GM18508 (cell line): ENCODE data around the gene TSC22D4.
"Not testable (repeated sequence)": the region's sequence is repeated elsewhere in the genome, so short reads cannot be mapped to it uniquely, and the experiment has no call there.

Experiments used
- ATAC-seq: cut with Tn5 transposase; IDR thresholded peaks from one replicate; pipeline ENCODE4 v1.9.1; 2021; ENCODE audit warnings: moderate number of reproducible peaks; ENCODE audit not compliant: insufficient read depth, unreplicated experiment

Gene TSC22D4

GRCh38 chr7:100478958-100479660 lies at the start of gene TSC22D4:
Gene TSC22D4, minus strand, starts transcription at chr7:100479214. Its CDS starts 1,176 bp downstream, at chr7:100478038.
- ATAC-seq = no peak

GRCh38 chr7:100528108-100528866 lies 49.3 kb upstream of the TSC22D4 start:
- not testable (repeated sequence) for ATAC-seq

GRCh38 chr7:100523192-100523591 lies 44.2 kb upstream of the TSC22D4 start:
- not testable (repeated sequence) for ATAC-seq

DNA sequence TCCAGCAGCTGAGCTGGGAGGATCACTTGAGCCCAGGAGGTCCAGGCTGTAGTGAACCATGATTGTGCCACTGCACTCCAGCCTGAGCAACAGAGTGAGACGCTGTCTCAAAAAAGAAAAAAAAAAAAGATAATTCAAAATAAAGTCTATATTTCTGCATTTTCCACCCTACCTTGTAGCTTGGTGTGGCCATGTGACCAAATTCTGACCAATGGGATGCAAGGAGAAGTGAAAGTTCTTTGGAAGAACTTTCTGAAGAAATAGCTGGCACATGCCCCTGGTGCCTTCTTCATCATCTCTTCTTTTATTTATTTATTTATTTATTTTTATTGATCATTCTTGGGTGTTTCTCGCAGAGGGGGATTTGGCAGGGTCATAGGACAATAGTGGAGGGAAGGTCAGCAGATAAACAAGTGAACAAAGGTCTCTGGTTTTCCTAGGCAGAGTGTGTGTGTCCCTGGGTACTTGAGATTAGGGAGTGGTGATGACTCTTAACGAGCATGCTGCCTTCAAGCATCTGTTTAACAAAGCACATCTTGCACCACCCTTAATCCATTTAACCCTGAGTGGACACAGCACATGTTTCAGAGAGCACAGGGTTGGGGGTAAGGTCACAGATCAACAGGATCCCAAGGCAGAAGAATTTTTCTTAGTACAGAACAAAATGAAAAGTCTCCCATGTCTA lies 43.0 kb upstream of the TSC22D4 start:
- ATAC-seq = not testable (repeated sequence)

GRCh38 chr7:100521076-100521475 lies 42.1 kb upstream of the TSC22D4 start:
- no peak for ATAC-seq

- ATAC-seq = no peak
These were observed 41.1 kb upstream of the TSC22D4 start for GRCh38 chr7:100520138-100520537.

- ATAC-seq = no peak
These were observed 40.6 kb upstream of the TSC22D4 start for GRCh38 chr7:100519580-100519979.

DNA sequence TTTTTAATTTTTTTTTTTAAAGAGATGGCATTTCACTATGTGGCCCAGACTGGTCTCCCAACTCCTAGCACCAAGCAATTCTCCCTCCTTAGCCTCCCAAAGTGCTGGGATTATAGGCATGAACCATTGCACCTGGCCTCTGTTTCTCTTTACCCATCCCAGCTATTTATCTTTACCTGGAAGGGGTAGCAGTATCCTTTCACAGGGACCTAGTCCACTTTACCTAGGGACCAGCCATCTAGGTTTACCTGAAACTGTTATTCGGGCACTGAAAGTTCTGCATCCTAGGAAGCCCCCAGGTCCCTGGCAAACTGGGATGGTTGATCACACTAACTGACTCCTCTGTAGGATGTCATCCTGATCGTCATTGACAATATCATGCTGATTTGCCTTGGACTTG lies 38.3 kb upstream of the TSC22D4 start:
- ATAC-seq = no peak

- no peak for ATAC-seq
These were observed 37.3 kb upstream of the TSC22D4 start for GRCh38 chr7:100516135-100516812.

DNA sequence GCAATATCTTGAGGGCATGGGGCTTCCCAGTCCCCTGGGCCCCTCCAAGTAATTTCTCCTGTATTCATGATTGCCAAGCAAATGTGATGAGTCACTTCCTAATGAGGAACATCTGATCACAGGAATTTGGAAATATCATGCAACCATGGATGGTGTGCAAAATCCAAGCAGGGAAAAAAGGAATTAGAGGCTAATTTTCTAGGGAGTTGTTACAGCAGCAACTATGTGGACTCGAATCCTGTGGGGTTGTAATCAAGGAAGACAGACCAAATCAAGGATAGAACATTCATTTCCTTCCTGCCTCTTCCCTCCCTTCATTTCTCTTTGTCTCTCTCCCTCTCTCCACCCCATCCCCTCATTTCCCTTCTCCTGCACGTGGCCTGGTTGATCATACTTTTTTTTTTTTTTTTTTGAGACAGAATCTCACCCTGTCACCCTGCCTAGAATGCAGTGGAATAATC lies 36.1 kb upstream of the TSC22D4 start:
- no peak for ATAC-seq

DNA sequence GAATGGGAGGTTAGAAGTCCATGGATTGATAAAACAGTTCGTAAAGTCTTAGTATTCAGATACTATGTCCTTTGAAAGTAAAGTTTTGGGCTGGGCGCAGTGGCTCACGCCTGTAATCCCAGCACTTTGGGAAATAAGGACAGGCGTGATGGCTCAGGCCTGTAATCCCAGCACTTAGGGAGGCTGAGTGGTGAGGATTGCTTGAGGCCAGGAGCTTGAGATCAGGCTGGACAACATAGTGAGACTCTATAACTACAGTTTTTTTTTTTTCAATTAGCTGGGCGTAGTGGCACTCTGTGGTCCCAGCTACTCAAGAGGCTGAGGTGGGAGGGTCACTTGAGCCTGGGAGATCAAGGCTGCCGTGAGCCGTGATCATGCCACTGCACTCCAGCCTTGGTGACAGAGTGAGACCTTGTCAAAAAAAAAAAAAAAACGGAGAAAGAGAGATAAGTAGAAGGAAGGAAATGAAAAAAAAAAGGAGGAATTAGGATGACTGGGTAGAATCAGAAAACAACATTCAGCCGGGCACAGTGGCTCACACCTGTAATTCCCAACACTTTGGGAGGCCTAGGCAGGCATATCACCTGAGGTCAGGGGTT lies 34.3 kb upstream of the TSC22D4 start:
- ATAC-seq = no peak

DNA sequence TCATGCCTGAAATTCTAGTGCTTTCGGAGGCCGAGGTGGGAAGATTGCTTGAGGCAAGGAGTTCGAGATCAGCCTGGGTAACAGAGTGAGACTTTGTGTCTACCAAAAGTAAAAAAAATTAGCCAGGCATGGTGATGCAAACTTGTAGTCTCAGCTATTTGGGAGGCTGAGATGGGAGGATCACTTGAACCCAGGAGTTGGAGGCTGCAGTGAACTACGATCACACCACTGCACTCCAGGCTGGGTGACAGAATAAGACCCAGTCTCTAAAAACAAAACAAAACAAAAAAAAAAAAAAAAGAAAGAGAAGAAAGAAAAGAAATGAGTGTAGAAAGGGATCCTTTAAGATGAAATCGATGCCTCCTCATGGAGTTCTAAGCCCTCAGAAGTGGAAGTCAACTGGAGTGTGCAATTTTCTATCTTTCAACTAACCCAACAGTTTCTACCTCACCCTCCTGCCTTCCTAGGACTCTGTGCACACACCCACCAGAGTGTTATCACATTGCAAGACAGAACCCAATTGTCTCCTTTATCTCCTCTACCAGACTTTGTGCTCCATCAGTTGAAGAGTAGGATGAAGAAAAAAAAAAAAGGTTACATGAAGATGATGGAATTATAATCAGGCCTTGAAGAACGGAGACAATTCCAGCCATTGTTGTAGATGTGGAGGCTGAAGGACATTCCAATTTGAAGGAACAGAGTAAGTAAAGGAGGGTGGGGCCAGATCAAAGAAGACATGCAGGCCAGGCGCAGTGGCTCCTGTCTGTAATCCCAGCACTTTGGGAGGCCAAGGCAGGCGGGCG lies 31.6 kb upstream of the TSC22D4 start:
- ATAC-seq = no peak

DNA sequence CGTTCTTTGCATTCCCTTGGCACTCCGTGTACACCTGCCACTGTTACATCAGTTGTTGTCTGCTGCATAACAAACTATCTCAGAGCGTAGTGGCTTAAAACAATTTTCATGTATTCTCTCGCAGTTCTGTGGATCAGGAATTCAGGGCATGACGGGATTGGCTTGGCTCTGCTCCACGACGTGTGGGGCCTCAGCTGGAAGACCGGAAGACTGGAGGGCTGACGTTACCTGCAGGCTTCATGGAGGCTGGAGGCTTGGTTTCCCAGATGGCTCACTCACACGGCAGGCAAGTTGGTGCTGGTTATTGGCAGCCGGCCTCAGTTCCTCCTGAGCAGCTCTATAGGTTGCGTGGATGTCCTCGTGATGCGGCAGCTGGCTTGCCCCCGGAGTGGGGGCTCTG lies 30.2 kb upstream of the TSC22D4 start:
- ATAC-seq = no peak

GRCh38 chr7:100506356-100506923 lies 27.4 kb upstream of the TSC22D4 start:
- no peak for ATAC-seq

DNA sequence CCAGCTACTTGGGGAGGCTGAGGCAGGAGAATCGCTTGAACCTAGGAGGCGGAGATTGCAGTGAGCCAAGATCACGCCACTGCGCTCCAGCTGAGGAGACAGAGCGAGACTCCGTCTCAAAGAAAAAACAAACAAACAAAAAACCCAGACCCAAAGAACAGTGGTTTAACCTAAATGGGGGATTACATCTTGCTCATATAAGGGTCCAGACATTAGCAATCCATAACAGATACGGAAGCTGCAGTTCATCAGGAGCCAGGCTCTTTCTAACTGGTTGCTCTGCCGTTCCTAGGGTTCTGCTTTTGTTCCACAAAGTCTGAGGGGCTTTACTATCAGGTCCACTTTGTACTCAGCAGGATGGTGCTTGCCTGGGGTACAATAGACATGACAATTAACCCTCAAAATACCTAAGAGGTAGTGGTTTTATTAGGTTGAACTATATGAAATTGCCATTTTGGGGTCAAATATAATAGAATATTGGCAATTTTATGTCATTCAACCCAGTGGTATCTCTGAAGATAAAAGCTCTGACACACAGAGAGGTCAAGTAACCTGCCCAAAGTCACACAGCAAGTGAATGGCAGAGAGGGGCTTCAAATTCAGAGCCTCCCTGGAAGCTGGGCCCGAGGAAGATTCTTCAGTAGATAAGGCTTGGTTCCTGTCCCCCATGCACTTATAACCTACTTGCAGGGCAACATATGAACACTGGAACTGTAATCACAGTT lies 26.0 kb upstream of the TSC22D4 start:
- no peak for ATAC-seq

DNA sequence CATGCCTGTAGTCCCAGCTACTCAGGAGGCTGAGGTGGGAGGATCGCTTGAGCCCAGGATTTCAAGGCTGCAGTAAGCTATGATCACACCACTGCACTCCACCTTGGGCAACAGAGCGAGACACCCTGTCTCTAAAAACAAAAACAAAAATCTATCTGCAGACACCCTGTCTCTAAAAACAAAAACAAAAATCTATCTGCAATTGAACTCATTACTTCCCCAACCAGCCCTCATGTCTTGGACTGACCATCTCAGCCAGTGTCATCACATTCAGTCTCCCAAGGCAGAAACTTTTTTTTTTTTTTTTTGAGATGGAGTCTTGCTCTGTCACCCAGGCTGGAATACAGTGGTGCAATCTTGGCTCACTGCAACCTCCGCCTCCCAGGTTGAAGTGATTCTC lies 25.0 kb upstream of the TSC22D4 start:
- ATAC-seq = not testable (repeated sequence)

DNA sequence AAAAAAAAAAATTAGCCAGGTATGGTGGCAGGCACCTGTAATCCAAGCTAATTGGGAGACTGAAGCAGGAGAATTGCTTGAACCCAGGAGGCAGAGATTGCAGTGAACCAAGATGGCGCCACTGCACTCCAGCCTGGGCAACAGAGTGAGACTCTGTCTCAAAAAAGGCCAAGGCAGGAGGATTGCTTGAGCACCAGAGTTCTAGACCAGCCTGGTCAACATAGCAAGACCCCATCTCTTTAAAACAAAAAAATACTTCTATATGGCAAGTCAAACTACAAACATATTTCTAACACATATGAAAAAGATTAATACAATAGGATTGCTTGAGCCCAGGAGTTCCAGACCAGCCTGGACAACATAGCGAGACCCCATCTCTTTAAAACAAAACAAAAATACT lies 21.7 kb upstream of the TSC22D4 start:
- not testable (repeated sequence) for ATAC-seq

- ATAC-seq = no peak
These were observed 17.5 kb upstream of the TSC22D4 start for GRCh38 chr7:100496509-100496908.
